GM23338 (cell line): ENCODE data around the gene MIER1. TPM values are rescaled to one million over a fixed set of nuclear protein-coding genes. Genes with fewer than 3 reads are reported as not detected.

ENCODE experiments used
- ATAC-seq: fragments of 200-7000 bp; cut with Tn5 transposase; 3 replicates; pipeline ENCODE4 v1.9.1; 2020
- DNase-seq: peaks from one replicate; pipeline ENCODE4 v3.0.0-alpha.2; 2015; ENCODE audit warnings: low spot score
- H2AFZ ChIP-seq: fragments of 200-600 bp; sonication (generic); 2 replicates; pipeline ENCODE4 v1.8.0; 2016; ENCODE audit warnings: antibody characterized with exemption, mild to moderate bottlenecking, moderate library complexity
- H3F3A ChIP-seq: fragments of 200-600 bp; sonication (generic); replicated peaks from 2 replicates; pipeline ENCODE4 v1.8.0; 2017; ENCODE audit warnings: antibody characterized with exemption, mixed run types, low read depth
- H3K27ac ChIP-seq: fragments of 200-600 bp; sonication (generic); 2 replicates; pipeline ENCODE4 v1.6.1; 2016; ENCODE audit warnings: low read depth
- H3K27me3 ChIP-seq: fragments of 200-600 bp; sonication (generic); 2 replicates; pipeline ENCODE4 v1.8.0; 2016; ENCODE audit warnings: mild to moderate bottlenecking, mixed run types, moderate library complexity; ENCODE audit not compliant: insufficient read depth
- H3K36me3 ChIP-seq: fragments of 200-600 bp; sonication (generic); 2 replicates; pipeline ENCODE4 v1.8.0; 2016; ENCODE audit warnings: mild to moderate bottlenecking; ENCODE audit not compliant: insufficient read depth
- H3K4me1 ChIP-seq: fragments of 200-600 bp; sonication (generic); 2 replicates; pipeline ENCODE4 v1.8.0; 2016; ENCODE audit warnings: mild to moderate bottlenecking, moderate library complexity; ENCODE audit not compliant: insufficient read depth
- H3K4me2 ChIP-seq: fragments of 200-600 bp; sonication (generic); 2 replicates; pipeline ENCODE4 v1.7.1; 2017; ENCODE audit warnings: mixed run types
- H3K4me3 ChIP-seq: fragments of 200-600 bp; sonication (generic); 2 replicates; pipeline ENCODE4 v1.6.1; 2016; ENCODE audit warnings: mixed run types
- H3K79me2 ChIP-seq: fragments of 200-600 bp; sonication (generic); replicated peaks from 2 replicates; pipeline ENCODE4 v1.8.0; 2017; ENCODE audit warnings: mild to moderate bottlenecking; ENCODE audit not compliant: insufficient read depth
- H3K9me2 ChIP-seq: fragments of 200-600 bp; sonication (generic); 2 replicates; pipeline ENCODE4 v1.8.0; 2017; ENCODE audit not compliant: insufficient read depth
- H4K20me1 ChIP-seq: fragments of 200-600 bp; sonication (generic); replicated peaks from 2 replicates; pipeline ENCODE4 v1.8.0; 2017; ENCODE audit warnings: mild to moderate bottlenecking; ENCODE audit not compliant: insufficient read depth
- H3K27ac Mint-ChIP-seq: 2 replicates; pipeline ENCODE4 v1.8.0; 2020; ENCODE audit warnings: inconsistent platforms, mild to moderate bottlenecking, moderate library complexity, mixed read lengths
- H3K27me3 Mint-ChIP-seq: 3 replicates; pipeline ENCODE4 v1.8.0; 2022; ENCODE audit warnings: low read depth, mild to moderate bottlenecking, moderate library complexity, mixed read lengths, inconsistent platforms; ENCODE audit not compliant: insufficient read depth, poor library complexity
- H3K36me3 Mint-ChIP-seq: 3 replicates; pipeline ENCODE4 v1.8.0; 2021; ENCODE audit warnings: low read depth, mild to moderate bottlenecking, inconsistent platforms, moderate library complexity, mixed read lengths
- H3K4me1 Mint-ChIP-seq: 3 replicates; pipeline ENCODE4 v1.8.0; 2020; ENCODE audit warnings: mild to moderate bottlenecking, inconsistent platforms, mixed read lengths
- H3K4me3 Mint-ChIP-seq: 3 replicates; pipeline ENCODE4 v1.8.0; 2021; ENCODE audit warnings: moderate library complexity, mild to moderate bottlenecking, inconsistent platforms, mixed read lengths
- H3K9me3 Mint-ChIP-seq: 3 replicates; pipeline ENCODE4 v1.8.0; 2020; ENCODE audit warnings: moderate library complexity, mild to moderate bottlenecking, inconsistent platforms, mixed read lengths
- CREB1 ChIP-seq: fragments of 250-450 bp; sonication (Bioruptor Pico); IDR thresholded peaks from 2 replicates; pipeline ENCODE4 v1.5.0; 2020; ENCODE audit warnings: low read depth, mild to moderate bottlenecking, moderate library complexity
- CTCF ChIP-seq, 2 experiments: fragments of 200-600 bp in 1 of 2; sonication (generic) in 1 of 2; conservative IDR thresholded peaks; 2 replicates each; pipeline versions ENCODE4 v1.5.1 to v1.6.1; 2016 to 2017; ENCODE audit warnings: antibody characterized with exemption in 2 of 2, low read depth in 2 of 2, mild to moderate bottlenecking in 2 of 2, moderate library complexity in 1 of 2
- ETS1 ChIP-seq: IDR thresholded peaks from 2 replicates; pipeline ENCODE4 v1.6.1; 2016; ENCODE audit warnings: antibody characterized with exemption
- EZH2 ChIP-seq: fragments of 200-600 bp; sonication (generic); IDR thresholded peaks from one replicate; pipeline ENCODE4 v1.8.0; 2017; ENCODE audit warnings: antibody characterized with exemption, mild to moderate bottlenecking, low read depth; ENCODE audit not compliant: unreplicated experiment
- EZH2phosphoT487 ChIP-seq: fragments of 200-600 bp; sonication (generic); IDR thresholded peaks from one replicate; pipeline ENCODE4 v1.8.1; 2018; ENCODE audit warnings: antibody characterized with exemption; ENCODE audit not compliant: unreplicated experiment
- JUNB ChIP-seq: IDR thresholded peaks from one replicate; pipeline ENCODE4 v1.6.1; 2016; ENCODE audit warnings: antibody characterized with exemption; ENCODE audit not compliant: unreplicated experiment
- POLR2AphosphoS5 ChIP-seq: IDR thresholded peaks from 2 replicates; pipeline ENCODE4 v1.6.1; 2016; ENCODE audit warnings: antibody characterized with exemption, low read depth
- STAT1 ChIP-seq: IDR thresholded peaks from one replicate; pipeline ENCODE4 v1.6.1; 2016; ENCODE audit warnings: antibody characterized with exemption; ENCODE audit not compliant: unreplicated experiment
- ZNF114 ChIP-seq: fragments of 250-450 bp; sonication (Bioruptor Pico); IDR thresholded peaks from 2 replicates; pipeline ENCODE4 v1.5.0; 2020; ENCODE audit warnings: mild to moderate bottlenecking, moderate library complexity
- ZNF331 ChIP-seq: fragments of 250-450 bp; sonication (Bioruptor Pico); IDR thresholded peaks from 2 replicates; pipeline ENCODE4 v1.5.0; 2020; ENCODE audit warnings: low read depth, mild to moderate bottlenecking, moderate library complexity
- ZNF462 ChIP-seq: fragments of 250-450 bp; sonication (Bioruptor Pico); IDR thresholded peaks from 2 replicates; pipeline ENCODE4 v1.5.0; 2020; ENCODE audit warnings: mild to moderate bottlenecking, moderate library complexity
- polyA plus RNA-seq: library from polyadenylated mRNA; unstranded; fragments of >200 nt; fragmentation: Nextera tagmentation; extraction: Ambion mirVana; gene quantifications from 2 replicates; pipeline ENCODE4 v1.2.1, GENCODE V29; 2016
- total RNA-seq: library from RNA; depleted of rRNA; stranded (reverse); fragments of >200 nt; shearing (Covaris generic); gene quantifications from 2 replicates; pipeline ENCODE4 v1.2.3, GENCODE V29; 2014
- TF ChIP-seq, protein P1 (sequence below): IDR thresholded peaks from one replicate; pipeline ENCODE4 v1.6.1; 2018; ENCODE audit warnings: antibody characterized with exemption; ENCODE audit not compliant: unreplicated experiment

Gene MIER1
- total and polyA plus RNA-seq, 2 experiments from 2014 or later, result 38.2 to 72.8 TPM

- TF ChIP-seq EZH2 (no peak), EZH2phosphoT487 (no peak), CREB1 (CRISPR knock-in tag) (no peak), ETS1 (no peak)
Observed at GRCh38 chr1:66917476-66917875, 7.3 kb upstream of the MIER1 start (continued).

DNA sequence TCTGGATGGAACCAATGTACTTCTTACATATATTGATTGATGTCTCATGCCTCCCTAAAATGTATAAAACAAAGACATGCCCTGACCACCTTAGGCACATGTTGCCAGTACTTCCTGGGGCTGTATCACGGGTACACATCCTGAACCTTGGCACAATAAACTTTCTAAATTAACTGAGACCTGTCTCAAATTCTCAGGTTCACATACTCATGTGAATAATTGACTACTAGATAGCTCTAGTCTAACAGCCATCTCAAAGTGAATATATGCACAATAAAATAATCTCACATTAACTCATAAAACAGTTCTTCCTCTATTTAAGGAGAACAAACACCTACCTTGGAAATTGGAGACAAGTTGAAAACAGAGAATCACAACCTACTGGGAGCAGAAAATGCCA is 5.7 kb upstream of the MIER1 start:
- Histone ChIP-seq H3K4me3 (no peak overlapping the region), H2AFZ (no peak overlapping the region), H3F3A (no peaks in the 10 kb centered on the region), H3K36me3 (no peaks in the 10 kb centered on the region), H4K20me1 (peaks cover 5% of the 10 kb centered on the region; the same call in 1 of the 2 replicates), H3K4me1 (peaks cover 10% of the 10 kb centered on the region; the same call in 1 of the 2 replicates), H3K4me2 (no peak overlapping the region), H3K9me2 (no peaks in the 10 kb centered on the region), H3K79me2 (peaks cover 35% of the 10 kb centered on the region), H3K27me3 (no peaks in the 10 kb centered on the region), H3K27ac (no peak overlapping the region)
- H3K9me3 Mint-ChIP-seq, result peaks cover 2% of the 10 kb centered on the region; the same call in 2 of the 3 replicates
- peaks cover 2% of the 10 kb centered on the region for H3K27me3 Mint-ChIP-seq
- ATAC-seq (no peak), DNase-seq (no peak)
- H3K36me3 Mint-ChIP-seq, result peaks cover 32% of the 10 kb centered on the region
- H3K4me3 Mint-ChIP-seq, result no peak overlapping the region
- H3K4me1 Mint-ChIP-seq, result peaks cover 11% of the 10 kb centered on the region
- H3K27ac Mint-ChIP-seq, result no peak overlapping the region
- TF ChIP-seq JUNB (no peak), POLR2AphosphoS5 (no peak), EZH2phosphoT487 (no peak), ETS1 (no peak), ZNF331 (CRISPR knock-in tag) (no peak), ZNF114 (CRISPR knock-in tag) (no peak), CTCF (conservative IDR thresholded peaks at IDR 0.05; ENCODE audit: low read depth in 2 of 2) (no peak), ZNF462 (CRISPR knock-in tag) (no peak), STAT1 (no peak)
- TF ChIP-seq, protein P1, sequence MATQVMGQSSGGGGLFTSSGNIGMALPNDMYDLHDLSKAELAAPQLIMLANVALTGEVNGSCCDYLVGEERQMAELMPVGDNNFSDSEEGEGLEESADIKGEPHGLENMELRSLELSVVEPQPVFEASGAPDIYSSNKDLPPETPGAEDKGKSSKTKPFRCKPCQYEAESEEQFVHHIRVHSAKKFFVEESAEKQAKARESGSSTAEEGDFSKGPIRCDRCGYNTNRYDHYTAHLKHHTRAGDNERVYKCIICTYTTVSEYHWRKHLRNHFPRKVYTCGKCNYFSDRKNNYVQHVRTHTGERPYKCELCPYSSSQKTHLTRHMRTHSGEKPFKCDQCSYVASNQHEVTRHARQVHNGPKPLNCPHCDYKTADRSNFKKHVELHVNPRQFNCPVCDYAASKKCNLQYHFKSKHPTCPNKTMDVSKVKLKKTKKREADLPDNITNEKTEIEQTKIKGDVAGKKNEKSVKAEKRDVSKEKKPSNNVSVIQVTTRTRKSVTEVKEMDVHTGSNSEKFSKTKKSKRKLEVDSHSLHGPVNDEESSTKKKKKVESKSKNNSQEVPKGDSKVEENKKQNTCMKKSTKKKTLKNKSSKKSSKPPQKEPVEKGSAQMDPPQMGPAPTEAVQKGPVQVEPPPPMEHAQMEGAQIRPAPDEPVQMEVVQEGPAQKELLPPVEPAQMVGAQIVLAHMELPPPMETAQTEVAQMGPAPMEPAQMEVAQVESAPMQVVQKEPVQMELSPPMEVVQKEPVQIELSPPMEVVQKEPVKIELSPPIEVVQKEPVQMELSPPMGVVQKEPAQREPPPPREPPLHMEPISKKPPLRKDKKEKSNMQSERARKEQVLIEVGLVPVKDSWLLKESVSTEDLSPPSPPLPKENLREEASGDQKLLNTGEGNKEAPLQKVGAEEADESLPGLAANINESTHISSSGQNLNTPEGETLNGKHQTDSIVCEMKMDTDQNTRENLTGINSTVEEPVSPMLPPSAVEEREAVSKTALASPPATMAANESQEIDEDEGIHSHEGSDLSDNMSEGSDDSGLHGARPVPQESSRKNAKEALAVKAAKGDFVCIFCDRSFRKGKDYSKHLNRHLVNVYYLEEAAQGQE, result no peak
